Activated CD4-positive, CD25-positive, alpha-beta regulatory T cell (primary cell): ENCODE measurements around the gene DCAF11.

Experiments
- DNase-seq, 4 experiments: peaks; one replicate each; lab custom pipeline; 2025; lab: John Stamatoyannopoulos, UW

Gene DCAF11

DNA sequence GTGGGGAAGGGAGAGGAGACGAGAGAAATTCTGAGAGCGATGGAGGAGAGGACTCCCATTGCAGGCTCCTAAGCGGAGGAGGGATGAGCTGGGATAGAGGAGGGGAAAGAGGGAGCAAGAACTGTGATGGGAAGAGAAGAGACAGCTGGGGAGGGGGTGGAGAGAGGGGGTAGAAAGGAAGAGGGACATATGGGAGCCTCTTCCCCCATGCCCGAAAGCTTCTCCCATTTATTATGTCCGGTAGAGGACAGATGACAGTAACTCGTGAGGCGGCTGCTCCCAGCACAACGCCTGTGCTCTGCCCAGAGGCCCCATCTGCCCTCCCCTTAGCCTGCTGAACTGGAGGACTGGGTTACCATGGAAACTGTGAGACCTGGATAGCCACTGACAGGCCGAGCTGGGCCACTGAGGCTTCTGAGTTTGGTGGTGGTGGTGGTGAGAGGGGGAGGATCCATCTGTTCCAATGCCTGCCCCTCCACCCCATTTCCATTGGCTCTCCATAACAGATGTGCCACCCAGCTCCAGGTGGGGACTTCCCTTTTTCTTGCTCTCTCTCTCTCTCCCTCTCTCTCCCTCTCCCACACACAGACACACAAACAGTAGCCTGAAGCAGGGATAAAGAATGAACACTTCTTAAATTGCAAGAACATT lies 35.0 kb upstream of the DCAF11 start:
- no peak for DNase-seq

DNA sequence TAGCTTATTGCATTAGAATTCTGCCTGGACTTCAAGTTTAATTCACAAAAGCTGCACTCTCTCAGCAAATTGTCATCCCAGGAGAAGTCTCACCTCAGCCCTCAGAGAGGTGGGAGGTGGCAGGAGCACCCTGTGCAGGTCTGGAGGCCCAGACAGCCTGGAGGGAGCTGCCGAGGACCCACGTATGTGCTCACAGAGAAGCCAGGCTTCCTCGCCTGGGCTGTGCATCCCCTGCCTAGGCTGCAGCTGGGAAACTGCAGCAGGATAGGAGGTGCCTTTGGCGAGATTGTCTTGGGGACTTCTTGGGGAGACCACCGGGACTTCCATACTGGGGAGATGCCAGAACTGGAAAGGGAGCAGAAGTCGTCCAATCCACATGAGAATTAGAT lies 34.4 kb upstream of the DCAF11 start:
- no peak for DNase-seq

DNA sequence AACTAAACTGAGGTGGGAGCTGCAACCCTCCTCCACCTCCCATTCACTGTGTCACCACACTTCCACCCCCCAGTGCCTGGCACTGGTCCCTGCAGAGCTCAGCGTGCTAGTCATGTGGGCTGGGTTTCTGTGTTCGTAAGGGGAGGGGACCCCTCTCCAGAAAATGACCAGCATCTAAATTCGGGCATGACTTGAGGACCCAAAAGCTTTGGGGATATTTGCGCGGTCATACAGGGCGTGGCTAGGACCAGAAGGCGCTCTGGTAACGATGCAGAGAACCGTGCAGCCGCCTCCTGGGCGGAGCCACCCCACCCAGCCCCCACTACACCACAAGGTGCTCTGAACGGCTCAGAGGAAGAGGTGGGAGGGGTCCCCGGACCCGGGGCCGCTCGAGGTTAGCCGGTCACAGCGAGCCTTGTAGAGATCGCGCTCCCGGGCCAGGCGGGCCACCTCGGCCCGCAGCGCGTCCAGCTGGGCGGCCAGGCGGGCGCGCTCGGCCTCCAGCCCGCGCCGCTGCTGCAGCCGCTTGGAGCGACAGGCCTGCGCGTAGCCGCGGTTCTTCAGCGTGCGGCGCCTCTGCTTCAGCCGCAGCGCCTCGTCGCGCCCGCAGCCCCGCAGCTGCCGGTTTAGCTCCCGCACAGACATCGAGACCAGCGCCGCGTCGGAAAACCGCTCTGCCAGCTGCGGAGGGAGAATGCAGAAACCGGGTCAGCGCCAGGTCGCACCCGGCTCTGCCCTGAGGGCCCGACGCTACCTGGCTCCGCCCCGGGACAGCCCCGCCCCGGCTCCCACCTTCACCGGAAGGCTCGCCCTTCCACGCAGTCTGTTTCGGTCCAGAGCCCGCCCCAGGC lies 33.5 kb upstream of the DCAF11 start:
- DNase-seq: peak; percentile 27 to 59 (median 39)

DNA sequence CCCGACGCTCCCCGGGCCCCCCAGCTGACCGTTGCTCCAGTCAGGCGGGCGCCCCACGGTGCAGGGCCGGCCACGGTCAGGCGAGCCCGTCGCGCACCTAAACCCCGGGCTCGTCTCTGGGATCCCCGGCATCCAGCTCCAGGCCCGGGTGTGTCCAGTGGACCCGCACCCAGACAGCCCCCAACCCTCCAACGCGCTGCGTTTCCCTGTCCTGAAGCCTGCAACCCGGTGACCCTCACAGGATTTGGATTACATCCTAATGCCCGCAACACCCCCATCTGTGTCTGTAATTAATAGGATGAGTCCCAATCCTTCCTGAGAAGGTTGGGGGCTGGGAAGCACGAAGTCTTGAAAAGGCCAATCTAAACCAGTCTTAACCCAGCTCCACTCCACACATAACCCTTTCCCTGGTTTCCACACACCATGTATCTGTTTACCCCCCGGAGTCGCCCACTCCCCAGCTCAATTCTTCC lies 32.8 kb upstream of the DCAF11 start:
- DNase-seq: no peak

DNA sequence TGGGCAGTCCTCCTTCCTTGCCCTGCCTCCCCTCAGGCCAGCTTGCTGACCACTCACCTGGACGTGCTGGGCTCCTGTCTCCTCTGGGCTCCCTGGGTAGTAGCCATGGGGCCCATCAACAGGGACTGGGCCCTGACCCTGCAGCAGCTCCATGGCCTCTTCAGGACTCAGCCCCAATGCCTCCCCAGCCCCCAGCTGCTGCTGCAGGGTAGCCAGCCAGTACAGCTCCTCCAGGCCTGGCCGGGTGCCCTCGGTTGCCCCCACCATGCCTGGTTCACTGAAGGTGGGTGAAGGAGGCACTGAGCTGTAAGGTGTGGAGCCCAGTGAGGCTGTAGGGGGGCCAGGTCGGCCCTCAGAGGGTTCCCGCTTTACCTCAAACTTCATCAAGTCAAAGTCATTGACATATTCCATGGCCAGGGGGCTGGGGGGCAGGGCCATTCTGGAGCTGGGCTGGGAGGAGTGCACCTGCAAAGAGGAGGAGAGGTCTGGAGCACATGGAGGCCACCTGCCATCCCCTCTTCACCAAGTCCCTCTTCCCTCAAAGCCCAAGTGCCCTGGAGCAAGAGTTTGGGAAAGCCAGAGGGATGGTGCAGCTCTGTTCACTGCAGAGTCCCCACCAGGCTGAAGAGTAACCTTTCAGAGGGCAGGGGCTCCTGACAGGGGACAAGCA lies 32.0 kb upstream of the DCAF11 start:
- no peak for DNase-seq

DNA sequence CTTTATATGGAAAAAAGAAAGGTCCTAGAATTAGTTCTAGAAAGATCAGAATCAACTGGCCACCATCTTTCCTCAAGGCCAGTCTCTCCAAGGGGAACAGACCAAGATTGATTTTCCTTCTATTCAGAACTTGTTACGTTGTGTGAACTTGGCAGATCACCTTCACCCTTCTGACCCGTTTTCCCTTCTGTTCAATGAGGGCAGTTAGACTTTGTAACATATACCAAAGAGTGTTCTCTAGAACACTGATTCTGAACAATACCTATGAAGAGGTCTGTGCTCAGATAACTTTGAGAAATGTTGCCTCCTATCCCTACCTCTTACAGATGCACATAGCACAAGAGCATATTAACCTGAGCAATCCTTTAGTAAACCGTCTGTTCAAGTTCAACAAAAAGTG lies 31.1 kb upstream of the DCAF11 start:
- no peak for DNase-seq

DNA sequence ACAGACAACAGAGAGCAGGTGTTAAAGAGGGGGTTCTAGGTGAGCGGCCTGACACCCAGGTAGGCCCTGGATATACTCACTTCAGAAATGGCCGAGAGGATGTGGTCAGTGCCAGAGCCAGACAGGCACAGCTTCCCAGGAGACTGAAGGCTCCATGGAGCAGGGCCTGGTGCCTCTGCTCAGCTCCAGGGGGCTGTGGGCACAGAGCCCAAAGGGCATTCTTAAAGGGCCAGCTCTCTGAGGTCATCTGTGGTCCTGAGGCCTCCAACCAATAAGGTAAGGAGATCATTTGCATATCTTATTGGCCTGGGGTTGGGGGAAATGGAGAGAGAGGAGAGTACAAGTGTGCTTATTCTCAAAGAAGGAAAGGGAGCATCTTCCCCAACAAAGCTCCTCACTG lies 30.1 kb upstream of the DCAF11 start:
- no peak for DNase-seq

DNA sequence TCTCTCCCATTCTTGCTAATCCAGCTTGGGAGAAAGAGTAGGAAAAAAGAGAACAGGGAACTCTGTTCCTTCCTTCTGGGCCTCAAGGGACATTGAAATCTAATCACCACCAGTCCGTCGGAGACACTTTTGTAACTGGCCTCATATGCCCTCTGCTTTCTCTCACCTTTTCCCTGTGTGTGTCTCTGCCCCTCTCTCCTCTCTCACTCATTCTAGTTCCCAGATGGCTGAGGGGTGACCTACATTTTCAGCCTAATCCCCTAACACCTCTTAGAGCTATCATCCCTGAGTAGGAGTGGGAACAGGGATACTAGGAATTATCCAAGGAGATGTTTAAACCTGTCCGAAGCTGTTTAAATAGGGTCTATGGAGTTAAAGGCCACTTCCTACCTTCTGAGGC lies 29.4 kb upstream of the DCAF11 start:
- no peak for DNase-seq

DNA sequence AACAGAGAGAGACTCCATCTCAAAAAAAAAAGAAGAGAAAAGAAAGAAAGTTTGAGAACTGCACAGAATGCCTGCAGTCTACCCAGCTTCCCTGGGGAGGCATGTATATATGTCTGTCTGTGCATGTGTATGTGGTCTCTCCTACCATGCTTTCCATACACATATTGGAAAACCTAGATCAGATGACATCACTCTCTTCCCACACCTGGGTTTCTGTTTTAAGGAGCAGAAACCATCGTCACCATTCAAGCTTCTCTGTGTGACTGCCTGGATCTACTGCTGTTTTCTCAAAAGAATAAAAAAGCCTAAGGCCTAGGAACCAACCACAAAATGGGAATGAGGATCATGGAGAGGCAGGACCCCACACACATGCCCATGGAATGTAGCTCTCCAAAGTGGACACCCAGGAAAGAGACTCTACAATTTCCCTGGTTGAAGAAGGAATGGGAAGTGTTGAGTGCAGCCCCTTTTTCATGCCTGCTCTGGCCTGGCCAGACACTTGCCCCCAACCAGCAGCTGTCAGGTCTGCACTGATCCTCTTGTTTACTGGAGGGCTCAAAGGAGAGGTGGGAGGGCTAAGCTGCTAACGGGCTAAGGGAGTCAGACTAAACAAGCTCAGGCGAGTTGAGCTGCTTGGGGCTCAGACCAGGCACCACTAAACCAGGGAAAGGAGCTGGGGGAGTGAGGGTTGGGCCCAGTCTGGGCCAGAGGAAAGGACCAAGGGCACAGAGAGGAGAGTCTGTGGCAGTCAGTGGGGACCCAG lies 28.2 kb upstream of the DCAF11 start:
- DNase-seq: no peak

DNA sequence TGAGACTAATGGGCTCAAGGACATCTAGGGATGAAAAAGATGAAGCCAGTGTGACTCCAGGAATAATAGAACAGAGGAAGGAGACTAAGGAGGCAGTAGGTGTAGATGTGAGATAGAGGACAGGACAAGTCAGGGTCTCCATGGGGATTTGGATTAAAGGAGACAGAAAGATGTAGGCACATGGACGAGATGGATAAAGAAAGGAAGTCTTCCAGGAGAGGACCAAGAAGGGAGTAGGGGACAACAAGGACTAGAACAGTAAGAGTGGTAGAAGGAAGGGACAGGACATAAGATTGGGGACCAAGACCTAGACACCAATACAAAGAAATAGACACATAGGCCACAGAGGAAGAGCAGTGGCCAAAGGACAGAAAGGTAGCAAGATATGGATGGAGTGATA lies 27.6 kb upstream of the DCAF11 start:
- DNase-seq: no peak

DNA sequence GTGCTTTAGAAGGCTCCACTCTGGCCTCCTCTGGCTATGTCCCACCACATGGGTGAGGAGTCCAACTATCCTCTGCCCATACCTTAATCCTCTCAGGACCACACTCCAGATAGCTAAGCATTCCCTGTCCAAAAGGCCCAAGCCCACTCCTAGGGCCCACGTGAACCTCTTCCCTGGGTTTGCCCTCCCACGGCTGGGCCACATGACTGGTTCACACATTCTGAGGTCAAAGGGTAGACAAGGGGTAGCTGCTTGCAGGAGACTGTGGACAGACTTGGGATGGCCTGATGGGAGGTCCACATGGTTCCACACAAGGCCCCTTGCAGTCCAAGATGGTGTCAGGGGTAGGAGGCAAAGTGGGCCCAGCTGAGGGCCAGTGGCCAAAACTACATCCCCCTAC lies 26.5 kb upstream of the DCAF11 start:
- no peak for DNase-seq

DNA sequence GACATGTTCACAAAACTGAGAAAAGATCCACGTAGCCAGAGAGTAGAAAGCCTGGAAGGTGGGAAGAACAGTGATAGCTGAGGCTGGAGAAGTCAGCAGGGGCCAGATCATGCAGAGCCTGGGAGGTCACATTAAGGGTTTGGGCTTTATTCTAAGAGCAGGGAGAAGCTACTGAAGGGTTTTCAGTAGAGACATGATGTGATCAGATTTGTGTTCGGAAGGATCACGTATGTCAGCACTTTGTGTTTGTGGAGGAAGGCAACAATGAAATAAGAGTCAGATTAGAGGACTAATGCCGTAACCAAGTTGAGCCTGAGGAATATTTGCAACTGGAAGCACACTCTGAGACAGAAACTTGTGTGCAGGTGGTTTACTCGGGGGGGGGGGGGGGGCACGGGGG lies 24.7 kb upstream of the DCAF11 start:
- no peak for DNase-seq

DNA sequence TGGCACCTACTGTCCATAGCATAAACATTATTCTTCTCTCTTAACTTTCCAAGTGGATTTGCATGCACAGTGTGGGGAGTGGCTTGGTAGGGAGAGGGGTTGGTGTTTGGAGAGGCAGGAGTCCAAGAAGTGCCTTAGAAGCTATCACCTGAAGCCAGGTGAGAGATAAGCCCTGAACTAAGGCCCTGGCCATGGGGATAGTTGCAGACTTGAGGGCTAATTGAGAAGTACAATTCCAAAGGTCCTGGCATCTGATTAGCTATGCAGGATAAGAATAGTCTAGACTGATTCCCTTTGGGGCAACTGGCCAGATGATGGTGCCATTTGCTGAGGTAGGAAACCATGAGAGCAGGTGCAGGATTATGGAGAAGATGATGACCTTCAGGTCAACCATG lies 22.5 kb upstream of the DCAF11 start:
- no peak for DNase-seq

DNA sequence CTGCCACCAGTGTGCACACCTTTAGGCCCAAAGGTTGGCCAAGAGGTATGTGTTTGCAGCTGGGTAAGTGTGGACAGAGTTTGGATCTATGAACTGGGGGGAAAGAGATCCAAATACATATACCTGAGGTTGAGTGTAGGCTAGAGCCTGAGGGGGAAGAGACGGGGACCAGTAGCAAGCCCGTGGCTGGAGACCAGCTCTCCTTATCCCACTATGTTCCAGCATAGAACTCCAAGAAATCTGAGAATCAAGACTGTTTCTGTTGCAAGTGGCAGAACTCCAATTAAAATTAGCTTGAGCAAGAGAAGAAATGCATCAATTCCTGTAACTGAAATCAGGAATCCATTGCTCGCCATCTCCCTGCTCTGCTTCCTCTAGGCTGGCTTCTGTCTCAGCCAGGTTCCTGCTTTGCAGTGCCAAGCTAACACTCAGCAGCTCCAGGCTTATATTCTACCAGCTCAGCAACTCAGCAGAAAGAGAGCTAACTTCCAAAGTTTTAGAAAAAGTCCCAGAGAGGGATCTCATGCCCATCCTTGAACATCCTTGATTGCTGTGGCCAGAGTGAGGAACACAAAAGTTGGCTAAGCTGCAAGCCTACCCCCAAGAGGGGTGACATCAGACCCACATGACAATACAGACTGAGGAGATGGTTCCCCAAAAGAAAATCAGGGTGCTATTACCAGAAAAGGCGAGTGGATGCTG lies 21.9 kb upstream of the DCAF11 start:
- DNase-seq: no peak

DNA sequence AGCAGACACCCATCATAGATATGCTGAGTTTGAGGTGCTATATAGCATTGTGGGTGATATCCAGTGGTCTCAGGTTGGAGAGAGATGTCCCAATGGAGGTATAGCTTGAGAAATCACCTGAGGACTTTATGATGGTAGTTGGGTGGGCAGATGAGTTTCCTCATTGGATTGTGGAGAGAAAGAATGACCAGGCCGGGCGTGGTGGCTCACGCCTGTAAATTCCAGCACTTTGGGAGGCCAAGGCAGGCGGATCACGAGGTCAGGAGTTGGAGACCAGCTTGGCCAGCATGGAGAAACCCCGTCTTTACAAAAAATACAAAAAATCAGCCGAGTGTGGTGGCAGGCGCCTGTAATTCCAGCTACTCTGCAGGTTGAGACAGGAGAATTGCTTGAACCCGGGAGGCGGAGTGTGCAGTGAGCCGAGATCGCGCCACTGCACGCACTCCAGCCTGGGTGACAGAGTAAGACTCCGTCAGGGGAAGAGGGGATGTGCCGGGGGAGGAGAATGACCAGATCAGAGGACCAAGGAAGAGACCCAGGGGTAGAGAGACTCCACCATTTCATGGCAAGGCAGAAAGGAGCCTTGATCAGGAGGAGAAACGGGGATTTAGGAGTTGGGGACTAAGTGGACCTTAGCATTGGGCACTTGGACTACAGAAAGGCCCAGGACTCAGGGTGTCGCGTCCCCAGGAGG lies 21.2 kb upstream of the DCAF11 start:
- no peak for DNase-seq

DNA sequence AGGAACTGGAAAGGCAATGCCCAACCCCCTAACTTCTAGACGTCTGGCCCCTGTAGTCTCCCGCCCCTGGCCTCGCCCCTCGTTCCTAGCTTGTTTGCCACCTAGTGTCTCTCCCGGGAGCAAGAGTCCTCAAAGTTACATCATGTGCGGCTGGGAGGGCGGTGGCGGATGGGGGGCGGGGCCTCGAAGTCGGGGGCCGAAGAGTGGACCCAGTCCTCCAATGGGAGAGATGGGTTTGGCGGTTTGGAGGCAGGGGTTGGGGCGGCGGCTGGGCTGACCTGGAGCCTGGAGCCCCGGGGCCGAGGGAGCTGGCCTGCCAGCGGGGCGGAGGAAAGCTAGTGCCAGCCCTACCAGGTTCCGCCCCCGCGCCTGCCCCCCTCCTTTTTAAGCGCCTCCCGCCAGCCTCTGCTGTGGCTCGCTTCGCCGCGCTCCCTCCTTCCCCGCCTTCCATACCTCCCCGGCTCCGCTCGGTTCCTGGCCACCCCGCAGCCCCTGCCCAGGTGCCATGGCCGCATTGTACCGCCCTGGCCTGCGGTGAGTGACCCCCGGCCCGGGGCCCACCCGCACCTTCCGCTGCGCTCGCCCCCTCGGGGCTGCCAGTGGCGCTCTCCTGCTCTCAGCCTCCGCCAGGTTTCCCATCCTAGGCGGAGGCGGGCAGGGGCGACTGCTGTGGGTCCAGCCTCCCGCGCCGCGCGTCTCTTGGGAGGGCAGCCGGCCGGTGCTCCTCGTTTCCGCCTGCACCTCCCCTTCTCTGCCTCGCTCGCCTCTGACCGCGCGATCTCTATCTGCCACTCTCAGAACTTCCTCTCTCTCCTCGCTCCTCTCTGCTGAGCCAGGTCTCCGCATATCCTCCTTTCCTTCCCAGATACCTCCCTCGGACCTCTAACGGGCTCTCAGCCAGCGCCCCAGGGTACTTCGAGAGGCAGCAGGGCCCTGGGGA lies 20.4 kb upstream of the DCAF11 start, which contains the start of gene PCK2:
Gene PCK2, plus strand, starts transcription at position 411 of the 940 bp plus-strand sequence. Its CDS starts 95 bp downstream, at position 506.
- peak; percentile 48 to 77 (median 62) for DNase-seq

DNA sequence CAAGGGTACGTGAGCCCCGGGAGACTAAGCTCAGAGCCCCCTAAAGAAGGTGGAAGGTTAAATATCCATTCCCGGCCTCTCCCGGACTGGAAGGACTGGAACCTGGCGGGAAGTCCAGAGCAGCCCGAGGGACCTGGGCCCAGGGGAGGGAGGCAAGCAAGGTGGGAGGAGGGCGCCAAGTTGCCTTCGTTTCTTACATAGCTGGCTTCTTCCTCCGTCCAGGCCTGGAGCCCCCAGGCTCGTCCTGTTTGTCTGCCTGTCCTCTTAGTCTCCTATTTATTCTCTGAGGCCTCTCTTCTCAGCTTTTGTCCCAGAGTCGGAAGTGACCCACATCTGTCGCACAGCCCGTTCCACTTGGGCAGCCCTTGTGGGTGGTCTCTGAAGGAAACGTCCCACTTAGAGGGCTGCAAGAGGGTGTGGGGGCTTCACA lies 19.7 kb upstream of the DCAF11 start:
- DNase-seq: no peak

DNA sequence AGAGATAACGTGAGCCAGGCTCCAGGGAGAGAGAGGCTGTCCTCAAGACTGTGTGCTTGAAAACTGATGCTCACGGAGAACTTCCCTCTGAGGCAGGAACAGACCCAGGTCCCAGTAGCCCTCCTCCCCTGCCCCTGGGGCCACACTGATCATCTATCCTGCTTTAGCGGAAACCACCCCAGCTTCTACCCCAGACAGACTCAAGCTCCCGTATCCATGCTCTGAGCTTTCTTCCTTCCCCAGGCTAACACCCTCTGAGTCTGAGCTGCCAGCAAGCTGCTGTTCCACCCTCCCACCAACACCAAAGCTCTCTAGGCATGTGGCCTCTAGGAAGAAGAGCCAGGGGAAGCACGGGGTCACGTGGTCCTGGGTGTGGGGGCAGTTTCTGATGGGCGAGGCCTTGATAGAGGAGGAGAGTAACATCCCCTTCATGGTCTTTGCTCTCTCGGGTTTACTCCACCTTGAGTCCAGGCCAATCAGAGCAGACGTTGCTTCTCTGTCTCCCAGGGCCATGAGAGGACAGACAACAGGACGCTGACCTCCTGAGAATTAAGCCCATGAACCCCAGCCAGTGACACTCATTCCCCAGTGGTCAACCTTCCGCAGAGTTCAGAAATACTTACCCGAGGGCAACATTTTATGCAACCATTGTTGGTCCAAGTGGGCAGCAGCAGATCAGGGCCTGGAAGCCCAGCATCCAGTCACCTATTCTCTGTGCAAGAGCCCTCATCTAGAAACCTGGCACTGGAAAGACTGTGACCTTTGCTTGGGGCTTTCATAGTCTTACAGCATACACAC lies 19.1 kb upstream of the DCAF11 start:
- DNase-seq: peak in 2 of 4 experiments; percentile 25 to 32
